HL-60/S4 treated with phorbol 12-myristate 13-acetate at 8.2 ng/mL for 4 days and 3 days (cell line): Measurements from ENCODE around the gene PDHX.
"Not testable (repeated sequence)": the region's sequence is repeated elsewhere in the genome, so short reads cannot be mapped to it uniquely, and the experiment has no call there.

Experiments used
- in situ Hi-C: fragments of 300-500 bp; cut with MboI; formaldehyde crosslinking; loops from 2 replicates; pipeline ENCODE4 v1.15.0; 2022; ENCODE audit warnings: low sequenced_read_pairs

PDHX gene

GRCh38 chr11:35013514-35014233 is 97.3 kb downstream of the PDHX start:
- in situ Hi-C loops = no loop called here

- in situ Hi-C loops = no loop called here
Observed at GRCh38 chr11:35014346-35014745, 97.9 kb downstream of the PDHX start.

- in situ Hi-C loops = no loop called here
Observed at GRCh38 chr11:35015621-35016387, 99.4 kb downstream of the PDHX start.

DNA sequence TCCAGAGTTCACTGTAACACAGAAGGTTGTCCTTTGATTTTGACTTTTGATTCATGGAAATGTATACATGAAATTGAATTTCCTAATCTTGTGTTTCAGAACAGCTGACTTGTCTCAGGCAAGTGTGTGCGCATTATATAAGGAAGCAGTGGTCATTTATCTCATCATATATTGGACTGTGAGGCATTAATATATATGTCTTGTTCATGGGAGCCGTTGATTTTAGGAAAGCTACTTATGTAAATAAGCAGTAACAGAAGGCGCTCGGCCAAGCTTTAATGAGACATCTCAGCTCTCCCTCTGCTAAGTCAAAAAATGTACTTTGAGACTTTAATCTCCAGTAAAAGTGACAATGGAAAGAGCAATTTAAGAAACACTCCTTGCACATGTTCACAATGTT is 100.5 kb downstream of the PDHX start:
- in situ Hi-C loops = no loop called here

GRCh38 chr11:35017528-35018342 is 101.3 kb downstream of the PDHX start:
- in situ Hi-C loops = no loop called here

DNA sequence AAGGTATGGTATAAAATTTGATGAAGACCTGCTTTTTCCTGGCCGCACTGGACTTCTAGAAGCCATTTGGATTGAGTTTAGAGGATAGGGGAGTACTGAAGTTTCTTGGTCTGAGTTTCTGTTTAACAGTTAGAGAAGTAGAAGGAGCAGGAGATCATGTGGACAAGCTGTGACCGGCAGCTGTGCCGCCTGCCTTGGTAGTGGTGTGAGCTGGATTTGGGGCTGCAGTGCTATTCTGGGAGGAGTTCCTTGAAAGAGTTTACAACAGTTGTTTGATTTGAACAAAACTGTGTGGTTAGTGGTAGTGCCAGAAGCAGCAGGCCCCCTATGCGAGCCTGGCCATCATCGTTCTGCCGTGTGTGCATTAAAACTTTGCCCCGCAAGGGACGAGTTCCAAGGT is 105.2 kb downstream of the PDHX start:
- in situ Hi-C loops = no loop called here

- in situ Hi-C loops = not testable (repeated sequence)
Observed at GRCh38 chr11:35023940-35024339, 107.5 kb downstream of the PDHX start.

GRCh38 chr11:35028007-35028406 is 111.6 kb downstream of the PDHX start:
- in situ Hi-C loops = not testable (repeated sequence)

DNA sequence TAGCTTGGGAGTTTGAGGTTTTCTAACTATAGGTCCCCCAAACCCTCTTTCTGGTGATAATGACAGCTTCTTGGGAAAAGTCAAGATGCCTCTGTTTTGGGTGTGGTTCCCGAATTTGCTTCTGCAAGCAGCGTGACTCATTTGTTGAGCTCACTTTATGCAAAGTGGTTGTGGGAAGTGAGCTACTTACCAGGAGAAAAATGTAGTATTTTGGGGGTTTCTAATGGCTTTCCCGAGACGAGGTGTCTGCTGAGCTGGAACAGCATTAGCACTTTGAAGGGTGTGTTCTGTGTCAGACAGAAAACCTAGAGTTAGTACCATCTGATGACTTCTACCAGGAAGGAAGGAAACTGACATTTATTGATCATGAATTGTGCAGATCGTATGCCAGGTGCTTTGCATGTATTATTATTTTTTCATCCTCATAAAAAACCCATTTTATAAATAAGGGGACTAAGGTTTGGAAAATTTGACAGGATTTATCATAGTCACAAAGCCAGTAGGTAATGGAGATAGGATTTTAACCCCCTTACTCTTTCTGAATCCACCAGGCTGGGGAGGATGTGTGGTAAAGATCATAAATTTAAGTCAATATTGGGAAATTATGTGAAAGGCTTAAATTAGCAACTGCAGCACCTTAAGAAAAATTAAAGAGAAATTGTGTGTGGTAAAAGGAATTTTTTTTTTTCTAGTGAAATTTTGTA is 113.7 kb downstream of the PDHX start:
- in situ Hi-C loops = no loop called here

DNA sequence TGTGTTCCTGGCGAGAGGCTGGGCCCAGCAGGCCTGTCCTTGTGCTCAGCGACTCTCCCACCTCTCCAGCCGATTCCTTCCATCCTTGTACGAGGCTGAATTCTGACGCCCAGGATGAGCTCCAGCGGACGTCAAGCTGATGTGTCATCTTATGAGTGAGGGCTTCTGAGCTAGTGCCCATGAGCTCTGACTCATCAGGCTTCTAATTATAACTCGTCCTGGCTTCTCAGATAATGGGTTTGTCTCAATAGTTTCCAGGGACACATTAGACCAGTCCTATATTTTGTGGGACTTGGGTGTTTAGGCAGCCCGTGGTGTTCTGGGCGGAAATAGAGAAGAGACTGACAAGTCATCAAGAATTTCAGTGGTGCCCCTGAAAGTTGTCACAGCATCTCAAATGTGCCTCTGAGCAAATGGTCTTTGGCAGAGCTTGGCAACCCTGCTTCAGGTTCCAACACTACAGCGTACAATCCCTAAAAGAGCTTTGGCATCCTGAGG is 114.3 kb downstream of the PDHX start:
- in situ Hi-C loops = no loop called here

DNA sequence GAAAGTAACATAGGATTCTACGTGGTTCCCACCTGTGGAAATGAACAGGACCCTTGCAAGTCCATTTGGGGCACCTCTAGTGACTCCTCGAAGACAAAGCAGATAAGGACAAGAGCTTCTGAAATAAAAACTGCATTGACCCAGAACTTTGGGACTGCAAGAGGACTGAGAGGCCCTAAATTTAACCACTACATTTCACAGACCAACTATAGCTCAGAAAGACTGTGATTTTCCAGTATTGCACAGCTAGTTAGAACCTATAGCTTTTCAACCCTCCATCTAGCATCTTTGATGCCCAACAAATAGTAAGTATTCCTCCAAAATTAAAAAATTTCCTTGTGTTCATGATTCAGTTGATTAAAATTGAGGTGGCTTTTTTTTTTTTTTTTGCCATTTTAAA is 114.9 kb downstream of the PDHX start:
- in situ Hi-C loops = no loop called here

DNA sequence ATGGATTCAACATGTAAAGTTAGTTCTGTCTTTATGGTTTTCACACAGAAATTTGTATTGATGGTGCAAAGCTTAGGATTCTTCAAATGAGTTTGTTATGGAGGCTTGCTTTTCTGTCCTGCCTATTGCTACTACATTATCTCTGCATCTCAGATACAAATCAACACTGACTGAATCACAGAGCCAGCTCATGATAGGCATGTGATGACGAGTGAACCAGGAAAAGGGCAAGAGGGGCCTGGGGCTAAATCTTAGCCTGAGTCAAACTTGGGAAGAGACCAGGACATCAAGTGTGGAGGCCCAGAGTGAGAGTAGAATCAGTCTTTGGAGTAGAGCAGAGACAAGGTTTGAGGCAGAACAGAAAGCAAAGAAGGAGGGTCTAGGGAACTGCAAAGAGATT is 115.4 kb downstream of the PDHX start:
- in situ Hi-C loops = no loop called here

- in situ Hi-C loops = no loop called here
Observed at GRCh38 chr11:35033011-35033410, 116.6 kb downstream of the PDHX start.

DNA sequence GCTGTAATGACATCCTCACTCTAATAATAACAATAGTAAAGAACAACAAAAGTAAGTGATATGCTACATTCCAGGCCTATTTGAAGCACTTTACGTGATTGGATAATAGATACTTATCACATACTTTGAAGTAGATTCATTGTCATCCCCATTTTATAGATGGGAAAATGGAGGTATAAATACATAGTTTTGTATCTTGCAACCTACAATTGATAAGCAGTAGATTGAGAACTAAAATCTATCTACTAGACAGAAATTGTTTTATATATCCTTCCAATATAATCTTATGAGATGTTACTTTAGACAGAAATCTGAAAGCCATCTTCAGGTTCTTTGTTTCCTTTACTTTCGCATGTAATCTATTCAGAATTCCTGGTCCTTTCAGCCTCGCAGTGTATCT is 118.0 kb downstream of the PDHX start:
- in situ Hi-C loops = no loop called here

DNA sequence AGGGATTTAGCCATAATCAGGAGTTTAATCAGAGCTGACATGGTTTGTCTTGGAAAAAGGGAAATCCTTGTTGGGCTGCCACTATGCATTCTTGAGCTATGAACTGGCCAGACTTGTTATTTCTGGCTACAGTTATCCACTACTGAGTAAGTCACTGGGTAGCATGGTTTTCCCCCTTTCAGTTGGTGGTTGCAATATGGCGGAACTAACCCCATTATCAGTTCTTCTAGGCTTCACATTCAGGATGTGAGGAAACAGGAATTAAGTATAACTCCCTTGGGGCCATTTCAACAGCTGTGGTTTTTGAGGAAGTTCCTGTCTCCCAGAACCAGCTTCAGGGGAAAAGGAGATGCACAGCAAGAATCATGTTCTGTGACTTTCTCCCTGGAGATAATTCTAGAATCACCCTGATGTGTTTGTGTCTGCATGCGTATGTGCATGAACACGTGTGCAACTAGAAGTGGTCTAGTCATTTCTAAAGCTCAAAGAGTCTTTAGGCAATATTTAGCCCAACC is 119.5 kb downstream of the PDHX start:
- in situ Hi-C loops = no loop called here

GRCh38 chr11:35036639-35037038 is 120.2 kb downstream of the PDHX start:
- in situ Hi-C loops = no loop called here

DNA sequence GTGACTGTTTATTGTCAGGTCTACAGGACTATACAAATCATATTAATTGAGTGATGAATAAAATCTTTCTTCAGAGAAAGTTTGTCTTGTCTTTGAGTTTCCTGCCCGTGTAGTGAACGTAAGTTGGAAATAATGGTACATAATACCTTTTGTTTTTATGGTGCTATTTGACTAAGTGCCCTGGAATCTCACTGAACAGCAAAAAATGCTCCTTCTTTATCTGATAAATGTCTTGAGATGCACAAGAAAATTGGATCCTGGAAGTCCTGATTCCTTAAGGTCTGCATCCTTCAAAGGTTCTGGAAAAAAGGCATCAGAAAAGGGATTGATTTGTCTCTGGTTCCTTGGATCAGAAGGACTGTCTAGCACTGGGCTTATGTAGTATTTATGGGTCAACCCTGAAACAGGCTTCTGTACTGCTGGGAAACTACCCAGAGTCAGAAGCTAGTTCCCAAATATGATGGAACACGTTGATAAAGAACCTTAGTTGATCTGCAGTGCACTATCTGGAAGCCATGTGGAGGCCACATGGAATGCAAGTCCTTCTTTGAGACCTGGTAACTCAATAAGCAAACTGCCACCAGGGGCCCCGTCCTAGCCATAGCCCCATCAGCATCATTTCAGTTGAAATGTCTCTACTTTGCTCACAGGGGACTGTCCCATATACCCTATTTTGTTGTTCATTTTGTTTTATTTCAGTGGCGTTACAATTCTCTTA is 122.0 kb downstream of the PDHX start:
- in situ Hi-C loops = no loop called here

DNA sequence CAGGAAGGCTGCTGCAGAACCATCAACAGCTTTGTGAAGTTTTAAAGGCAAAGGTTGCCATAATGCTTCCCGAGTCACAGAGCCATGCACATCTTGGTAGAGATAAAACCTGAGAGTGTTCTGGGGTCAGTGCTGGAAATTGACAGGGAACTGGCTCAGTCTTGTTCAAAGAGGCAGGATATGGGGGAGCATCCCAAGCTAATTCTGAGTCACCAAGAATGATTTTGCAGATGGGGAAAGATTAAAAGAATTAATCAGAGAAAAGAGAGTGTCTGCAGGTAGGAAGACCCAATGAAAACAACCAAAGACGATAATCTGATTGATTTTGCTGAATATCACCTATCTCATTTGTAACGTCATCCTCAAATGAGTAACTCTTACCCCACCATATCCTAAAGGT is 122.7 kb downstream of the PDHX start:
- in situ Hi-C loops = no loop called here

DNA sequence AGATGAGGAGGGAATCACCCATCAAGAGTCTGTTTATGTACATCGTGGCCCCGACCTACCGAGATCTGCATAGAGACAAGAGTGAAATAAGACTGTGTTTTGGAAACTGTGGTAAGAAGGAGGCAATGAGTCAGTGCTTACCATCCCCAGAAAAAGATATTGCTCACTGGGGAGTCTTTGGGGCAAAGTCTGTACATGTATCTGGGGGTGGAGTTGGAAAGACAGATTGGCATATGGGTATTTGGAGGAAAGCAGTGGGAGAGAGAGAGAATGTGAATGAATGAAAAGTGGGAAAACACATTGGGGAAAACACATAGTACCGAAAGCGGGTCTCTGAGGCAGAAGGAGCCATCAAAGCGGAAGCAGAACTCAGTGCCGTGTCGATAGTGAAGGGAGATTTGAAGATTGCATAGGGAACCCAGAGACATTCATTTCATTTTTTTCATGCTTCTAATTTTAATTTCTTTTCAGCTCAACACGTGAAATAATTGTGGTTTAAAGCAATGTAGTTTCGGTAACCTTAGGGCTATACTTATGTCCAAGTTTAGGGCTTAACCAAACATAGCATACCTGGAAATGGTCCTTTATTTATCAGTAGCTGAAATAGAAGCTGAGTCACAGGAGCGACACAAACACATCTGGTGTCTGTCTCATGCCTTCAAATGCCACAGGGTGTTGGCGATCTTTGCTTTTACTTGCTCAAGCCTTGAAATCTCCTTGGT is 124.0 kb downstream of the PDHX start:
- in situ Hi-C loops = no loop called here
